Sigmoid colon (tissue), 4 donors: ENCODE data around the gene ANKRD33.

Source experiments
- POLR2A ChIP-seq, 2 donors: fragments of 450-650 bp; IDR thresholded peaks; one replicate each; pipeline ENCODE4 v1.6.1; 2016; ENCODE audit warnings: antibody characterized with exemption in 2 of 2, mild to moderate bottlenecking in 2 of 2, moderate library complexity in 2 of 2
- POLR2AphosphoS5 ChIP-seq, 4 donors: sonication (generic); formaldehyde crosslinking; IDR thresholded peaks; one replicate each; pipeline ENCODE4 v1.6.1; 2017; ENCODE audit warnings: antibody characterized with exemption in 4 of 4

DNA sequence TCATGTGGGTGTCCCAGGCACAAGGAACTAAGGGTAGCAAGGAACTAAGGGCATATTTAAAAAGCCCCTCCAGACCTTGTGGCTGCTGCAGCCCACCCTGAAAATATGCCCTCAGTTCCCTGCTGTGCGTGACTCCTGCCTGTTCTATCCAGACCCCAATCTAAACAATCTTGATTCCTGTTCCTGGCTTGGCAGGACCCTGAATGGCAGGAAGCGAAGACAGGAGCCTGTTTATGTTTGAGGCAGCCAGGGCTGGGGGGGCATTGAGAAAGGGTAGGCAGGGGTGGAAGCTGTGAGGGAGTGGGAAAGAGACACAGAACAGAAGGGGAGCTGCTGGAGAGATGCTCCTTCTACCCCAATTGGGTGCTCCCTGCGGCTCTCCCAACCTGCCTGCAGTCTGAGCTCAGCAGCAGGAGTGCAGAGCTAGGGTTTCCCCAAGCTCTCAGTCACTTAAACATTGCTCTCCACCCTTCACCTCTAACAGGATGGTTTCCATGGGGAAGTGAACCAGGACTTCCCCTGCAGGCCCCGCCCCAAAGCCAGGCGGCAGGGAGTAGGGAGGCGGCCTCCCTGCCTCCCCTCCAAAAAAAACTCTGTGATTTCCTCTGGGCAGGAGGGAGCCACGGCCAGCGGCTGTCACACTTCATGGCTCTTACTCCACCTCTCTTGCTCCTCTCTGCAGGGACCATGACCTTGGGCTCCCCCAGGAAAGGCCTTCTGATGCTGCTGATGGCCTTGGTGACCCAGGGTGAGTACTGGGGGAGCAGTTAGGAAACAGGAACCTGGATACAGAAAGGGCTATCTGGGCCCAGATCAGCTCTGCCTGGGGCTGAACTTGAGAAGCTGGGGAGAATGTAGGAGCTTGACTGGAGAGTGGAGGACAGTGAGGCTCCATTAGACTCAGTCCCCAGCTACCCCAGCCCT, 24.1 kb downstream of the ANKRD33 start:
- TF ChIP-seq POLR2AphosphoS5 (IDR thresholded peaks at IDR 0.05): peak in 1 of 4 donors; percentile 17
- no peak for TF ChIP-seq POLR2A (IDR thresholded peaks at IDR 0.05)
